GM19438 (cell line): ENCODE measurements around the gene CWH43.
"Not testable (repeated sequence)": the region's sequence is repeated elsewhere in the genome, so short reads cannot be mapped to it uniquely, and the experiment has no call there.

Source experiments
- ATAC-seq: cut with Tn5 transposase; IDR thresholded peaks from one replicate; pipeline ENCODE4 v1.9.1; 2021; ENCODE audit warnings: low read depth; ENCODE audit not compliant: unreplicated experiment

CWH43 gene

DNA sequence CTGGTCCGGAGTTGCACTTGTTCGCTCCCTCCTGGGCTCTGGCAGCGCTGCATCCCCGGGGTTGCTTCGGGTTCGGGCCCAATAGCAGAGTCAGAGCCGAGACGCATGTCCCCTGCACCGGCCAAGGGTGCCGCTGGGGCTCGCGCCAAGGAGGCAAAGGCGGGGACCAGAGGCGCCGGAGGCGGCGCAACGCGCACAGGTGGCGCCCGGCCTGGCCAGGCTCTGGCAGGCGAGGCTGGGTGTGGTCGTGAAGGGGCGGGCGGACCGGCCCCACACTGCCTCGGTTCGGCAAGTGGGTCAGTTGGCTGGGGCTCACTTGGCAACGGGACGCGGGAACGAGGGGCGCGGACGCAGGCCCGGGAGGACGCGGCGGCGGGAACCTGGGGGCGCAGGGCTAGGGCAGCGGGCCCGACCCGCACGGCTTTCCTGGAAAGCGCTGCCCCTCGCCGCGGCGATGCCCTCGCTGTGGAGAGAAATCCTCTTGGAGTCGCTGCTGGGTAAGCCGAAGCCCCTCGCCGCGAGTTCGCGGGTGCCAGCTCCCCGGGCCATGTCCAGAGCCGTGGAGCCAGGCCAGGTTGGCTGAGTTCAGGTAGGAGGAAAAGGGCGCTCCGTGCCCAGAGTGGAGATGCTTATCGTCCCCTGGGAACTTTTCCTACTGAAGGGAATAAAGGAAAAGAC lies at the start of gene CWH43:
Gene CWH43, plus strand, starts transcription at position 300 of the 678 bp plus-strand sequence. Its CDS starts 155 bp downstream, at position 455.
- no peak for ATAC-seq

DNA sequence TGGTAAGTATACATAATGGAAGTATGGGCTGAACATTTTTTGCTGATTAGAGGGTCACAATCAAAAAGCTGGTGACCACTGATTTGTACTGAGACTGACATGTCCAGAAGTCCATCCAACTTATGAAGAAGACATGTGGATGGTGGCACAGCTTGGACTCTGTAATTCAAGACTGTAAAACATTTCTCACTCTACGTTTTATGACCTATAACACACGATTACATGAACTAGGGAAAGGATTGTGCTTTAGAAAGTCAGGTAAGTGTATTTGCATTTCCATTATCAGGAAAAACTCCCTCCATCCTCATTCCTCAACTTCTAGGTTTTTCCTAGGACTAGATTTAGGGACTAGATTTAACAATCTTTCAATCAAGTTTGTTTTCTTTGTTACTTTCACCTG lies 49.0 kb upstream of the CWH43 start:
- ATAC-seq: no peak

DNA sequence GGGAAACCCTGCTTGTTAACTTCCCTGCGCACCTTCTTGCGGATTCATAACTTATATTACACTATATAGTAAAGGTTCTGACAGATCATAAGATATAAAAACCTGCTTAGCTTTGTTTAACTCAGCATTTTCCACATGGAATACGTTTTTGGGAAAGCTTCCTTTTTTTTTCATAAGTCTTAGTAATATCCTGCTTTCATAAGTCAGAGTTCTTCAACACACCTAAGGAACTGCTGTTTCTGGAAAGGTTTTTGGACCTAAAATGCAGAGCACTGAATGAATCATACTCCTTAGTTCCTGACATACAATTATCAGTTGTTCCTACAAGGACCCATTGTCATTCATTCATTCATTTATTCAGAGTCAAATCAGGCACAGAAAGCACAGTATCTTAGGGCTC lies 47.2 kb upstream of the CWH43 start:
- ATAC-seq: no peak

DNA sequence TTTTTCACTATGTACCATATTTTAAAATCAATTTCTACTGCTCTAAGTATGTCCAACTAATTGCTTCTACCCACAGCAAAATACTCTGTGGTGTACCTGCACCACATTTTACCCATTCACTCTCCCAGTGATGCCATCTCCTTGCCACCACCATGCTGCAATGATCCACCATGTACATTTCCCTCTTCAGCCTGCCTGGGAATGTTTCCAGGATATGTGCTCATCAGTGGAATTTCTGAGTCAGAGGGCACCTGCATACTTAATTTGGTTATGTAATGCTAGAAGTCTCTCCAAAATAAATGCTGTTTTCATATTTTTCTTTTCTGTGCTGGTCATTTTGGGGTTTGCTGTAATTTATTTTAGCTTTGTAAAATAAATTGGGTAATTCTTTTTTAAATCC lies 46.3 kb upstream of the CWH43 start:
- ATAC-seq: no peak

- no peak for ATAC-seq
These were observed 42.7 kb upstream of the CWH43 start for GRCh38 chr4:48943387-48943786.

GRCh38 chr4:48944252-48944651 lies 41.8 kb upstream of the CWH43 start:
- no peak for ATAC-seq

- no peak for ATAC-seq
These were observed 41.3 kb upstream of the CWH43 start for GRCh38 chr4:48944756-48945241.

DNA sequence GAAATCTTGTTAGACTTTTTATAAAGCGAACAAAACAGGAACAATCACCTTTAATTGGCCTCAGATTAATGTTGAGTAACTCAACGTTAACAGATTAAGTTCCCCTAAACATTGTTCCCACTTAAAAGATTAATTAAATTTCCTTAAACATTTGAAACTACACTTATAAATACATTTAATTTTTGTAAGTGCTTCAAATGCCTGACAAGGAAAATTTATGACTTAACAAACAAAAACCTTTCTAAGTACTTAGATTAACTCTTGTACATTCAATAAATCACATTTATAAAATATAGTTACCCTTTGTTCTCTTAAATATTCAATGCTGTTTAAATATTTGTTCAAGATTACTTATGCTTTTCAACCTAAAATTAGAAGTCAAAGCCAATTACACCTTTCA lies 40.1 kb upstream of the CWH43 start:
- ATAC-seq: no peak

DNA sequence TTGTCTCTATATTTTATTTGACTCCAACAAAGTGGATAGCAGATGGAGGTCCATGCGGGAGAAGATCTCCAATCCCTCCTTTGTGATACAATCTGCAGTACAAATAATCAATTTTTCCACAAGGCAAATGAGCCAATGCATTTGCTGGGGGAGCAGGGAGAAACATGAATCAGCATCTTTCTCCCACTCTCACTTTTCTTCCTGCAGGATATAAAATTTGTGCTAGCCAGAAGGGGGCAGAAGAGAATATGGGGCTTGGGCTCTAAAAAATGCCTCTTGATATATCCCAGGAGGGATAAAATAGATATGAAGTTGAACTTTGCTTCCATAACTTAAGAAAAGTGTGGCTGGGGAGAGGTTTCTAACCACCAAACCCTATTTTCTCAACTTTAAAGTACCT lies 38.3 kb upstream of the CWH43 start:
- ATAC-seq: no peak

DNA sequence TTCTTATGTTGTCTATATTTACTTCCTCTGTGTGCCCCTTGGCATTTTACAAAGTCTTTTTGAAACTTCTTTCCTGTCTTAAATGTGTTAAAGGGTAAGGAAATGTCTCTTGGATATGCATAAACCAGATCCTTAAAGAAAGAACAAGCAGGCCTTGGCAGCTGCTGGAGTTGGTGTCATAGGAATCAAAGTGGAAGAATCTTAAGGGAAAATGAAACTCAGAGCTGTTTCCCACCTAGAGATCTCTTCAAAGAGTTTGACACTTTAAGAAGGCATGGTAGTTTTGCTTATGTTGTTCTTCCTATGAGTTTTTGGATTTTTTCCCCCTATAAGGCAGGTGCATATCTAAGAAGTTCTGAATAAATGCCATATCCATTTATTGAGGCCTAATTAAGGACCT lies 37.0 kb upstream of the CWH43 start:
- no peak for ATAC-seq

DNA sequence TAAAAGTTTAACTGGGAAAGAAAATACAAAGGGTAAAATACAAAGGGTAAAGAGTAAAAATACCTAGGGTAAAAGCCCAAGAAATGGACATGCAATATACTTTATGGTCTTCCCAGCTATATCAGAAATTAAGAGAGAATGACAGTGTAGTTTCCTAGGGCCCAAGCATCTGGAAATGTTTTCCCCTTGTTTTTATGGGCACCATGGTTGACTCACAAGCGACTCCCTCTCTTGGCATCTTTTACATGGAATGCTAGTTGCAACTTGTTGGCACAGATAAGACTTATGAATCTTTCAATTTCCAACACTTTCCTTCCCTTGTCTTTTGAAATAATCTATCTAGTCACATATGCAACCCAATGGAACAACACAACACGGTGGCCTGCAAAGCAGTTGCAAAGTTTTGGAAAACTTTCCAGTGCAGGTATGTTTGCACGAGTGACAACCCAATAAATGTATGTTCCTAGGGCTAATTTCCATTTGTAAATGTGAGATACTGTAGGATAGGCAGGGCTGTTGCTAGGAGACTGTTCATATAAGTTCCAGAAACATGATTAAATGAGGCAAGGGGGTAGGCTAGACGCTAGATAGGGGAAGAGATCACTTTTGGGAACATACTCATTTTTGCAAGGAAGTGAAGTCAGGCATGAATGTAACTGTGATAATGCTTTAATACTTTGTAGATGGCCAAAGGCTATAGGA lies 36.4 kb upstream of the CWH43 start:
- no peak for ATAC-seq

DNA sequence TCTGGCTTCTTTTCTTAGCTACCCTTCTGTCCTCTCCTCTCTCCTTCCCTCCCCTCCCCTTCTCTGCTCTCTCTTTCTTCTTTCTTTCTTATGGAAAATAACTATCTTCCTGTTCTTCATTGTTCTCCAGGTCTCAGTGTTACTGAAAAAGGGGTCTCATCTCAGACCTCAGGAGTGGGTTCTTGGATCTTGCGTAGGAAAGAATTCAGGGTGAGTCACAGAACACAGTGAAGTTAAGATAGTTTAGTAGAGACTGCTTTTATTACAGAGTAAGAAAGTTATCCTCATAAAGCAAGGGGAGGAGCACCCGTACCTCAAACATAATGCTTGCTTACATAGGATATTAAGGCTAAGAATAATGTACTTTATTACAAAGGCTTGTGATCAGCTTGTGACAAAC lies 31.8 kb upstream of the CWH43 start:
- no peak for ATAC-seq

GRCh38 chr4:48957366-48957765 lies 28.7 kb upstream of the CWH43 start:
- ATAC-seq: not testable (repeated sequence)

DNA sequence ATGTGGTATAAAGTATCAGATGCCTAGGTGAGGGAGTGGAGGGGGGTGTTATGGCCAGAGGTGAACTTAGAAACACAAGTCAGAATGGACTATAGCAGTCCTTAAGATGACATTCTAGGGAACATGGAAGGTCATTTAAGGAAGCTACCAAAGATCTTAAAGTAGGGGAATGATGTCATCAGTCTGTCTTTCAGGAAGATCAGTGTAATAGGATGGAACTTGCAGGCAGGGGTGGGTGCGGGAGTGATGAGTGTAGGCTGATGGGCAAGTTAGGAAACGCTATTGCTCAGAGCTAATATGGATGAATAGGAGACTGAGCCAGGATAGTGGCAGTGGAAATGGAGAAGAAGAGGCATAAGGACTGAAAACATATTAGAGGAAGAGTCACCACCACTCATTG lies 27.5 kb upstream of the CWH43 start:
- no peak for ATAC-seq

- ATAC-seq: no peak
These were observed 25.0 kb upstream of the CWH43 start for GRCh38 chr4:48960988-48961635.

GRCh38 chr4:48962636-48963035 lies 23.4 kb upstream of the CWH43 start:
- no peak for ATAC-seq

- peak; percentile 87 for ATAC-seq
These were observed 22.9 kb upstream of the CWH43 start for GRCh38 chr4:48963042-48963679.

DNA sequence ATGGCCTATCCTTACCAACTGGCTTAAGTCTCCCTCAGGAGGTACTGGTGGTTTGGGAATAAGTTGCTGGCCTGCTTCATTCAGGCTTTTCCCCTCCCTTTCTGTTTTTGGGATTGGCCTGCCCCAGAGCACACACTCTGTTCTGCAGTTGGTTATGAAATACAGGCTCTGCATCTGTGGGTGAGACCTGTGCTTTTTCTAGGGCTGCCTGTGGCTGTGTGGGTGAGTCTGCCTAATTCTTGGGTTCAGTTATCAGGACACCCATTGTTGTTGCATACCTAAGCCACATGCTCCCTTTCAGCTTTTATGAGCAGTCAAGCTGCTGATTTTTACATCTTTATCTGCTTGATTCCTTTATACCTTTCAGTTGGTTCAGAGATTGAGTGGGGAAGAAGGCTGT lies 19.0 kb upstream of the CWH43 start:
- no peak for ATAC-seq

DNA sequence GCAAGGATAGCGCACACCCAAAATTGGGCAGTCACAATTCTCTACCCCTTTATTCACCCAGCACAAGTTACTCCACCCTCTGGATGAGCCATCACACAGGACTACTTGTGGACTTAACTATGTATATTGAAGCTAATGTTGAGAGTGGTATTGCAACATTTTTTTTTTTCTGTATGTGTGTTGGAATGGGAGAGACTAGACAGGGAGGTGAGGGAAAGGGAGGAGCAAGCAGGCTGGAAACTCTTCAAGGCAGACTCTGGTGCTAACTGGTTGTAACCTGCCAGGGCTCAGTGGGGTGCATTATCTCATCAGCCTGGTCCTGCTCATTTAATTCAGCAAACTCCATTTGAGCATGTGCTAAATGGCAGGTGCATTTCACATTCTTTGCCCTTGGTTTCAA lies 18.4 kb upstream of the CWH43 start:
- ATAC-seq: no peak

- no peak for ATAC-seq
These were observed 17.3 kb upstream of the CWH43 start for GRCh38 chr4:48968814-48969213.

DNA sequence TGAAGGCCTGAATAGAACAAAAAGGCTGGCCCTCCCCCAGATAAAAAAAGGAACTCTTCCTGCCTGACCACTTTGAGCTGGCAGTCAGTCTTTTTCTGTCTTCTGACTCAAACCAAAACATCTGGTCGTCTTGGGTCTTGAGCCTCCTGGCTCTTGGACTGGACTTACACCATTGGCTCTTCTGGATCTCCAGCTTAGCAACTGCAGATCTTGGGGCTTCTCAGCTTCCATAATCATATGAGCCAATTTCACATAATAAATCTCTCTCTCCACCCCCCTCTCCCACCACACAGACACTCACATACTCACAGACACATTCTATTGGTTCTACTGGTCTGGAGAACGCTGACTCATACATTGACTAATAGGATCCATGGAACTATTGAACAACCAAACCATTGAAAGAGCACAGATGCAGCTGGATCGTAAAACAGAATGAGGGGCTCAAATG lies 15.6 kb upstream of the CWH43 start:
- no peak for ATAC-seq
